Esophagus muscularis mucosa (tissue), 4 donors: ENCODE data around the gene WDR44.

Source experiments
- CTCF ChIP-seq, 3 experiments: fragments of 200-600 bp in 2 of 3; fragments of 450-650 bp in 1 of 3; sonication (generic) in 2 of 3; IDR thresholded peaks; one replicate each; pipeline ENCODE4 v1.5.1; 2017 to 2019; ENCODE audit warnings: antibody characterized with exemption in 3 of 3, mild to moderate bottlenecking in 2 of 3, moderate library complexity in 1 of 3
- EP300 ChIP-seq: sonication (generic); formaldehyde crosslinking; IDR thresholded peaks from one replicate; pipeline ENCODE4 v1.6.1; 2017; ENCODE audit warnings: antibody characterized with exemption
- POLR2A ChIP-seq: fragments of 450-650 bp; IDR thresholded peaks from one replicate; pipeline ENCODE4 v1.6.1; 2017; ENCODE audit warnings: antibody characterized with exemption, moderate library complexity, mild to moderate bottlenecking, low read depth
- POLR2AphosphoS5 ChIP-seq, 2 donors: sonication (generic); formaldehyde crosslinking; IDR thresholded peaks; one replicate each; pipeline ENCODE4 v1.6.1; 2017; ENCODE audit warnings: antibody characterized with exemption in 2 of 2

GRCh38 chrX:118350221-118350620, 4.3 kb downstream of the WDR44 start:
- TF ChIP-seq CTCF (IDR thresholded peaks at IDR 0.05): no peak
- TF ChIP-seq POLR2A: no peak
- TF ChIP-seq POLR2AphosphoS5 (IDR thresholded peaks at IDR 0.05): no peak
- no peak for TF ChIP-seq EP300
